DLD1 (cell line): ENCODE data around the gene TSHZ3.

Source experiments
- in situ Hi-C: cut with HindIII; loops from 2 replicates; pipeline ENCODE4 v1.10.0; 2017; ENCODE audit warnings: low sequenced_read_pairs

TSHZ3 gene

GRCh38 chr19:31292639-31293185 lies 56.5 kb downstream of the TSHZ3 start:
- in situ Hi-C loops: no loop called here

- in situ Hi-C loops: no loop called here
Observed at GRCh38 chr19:31290931-31291590, 58.2 kb downstream of the TSHZ3 start.

- in situ Hi-C loops: no loop called here
Observed at GRCh38 chr19:31289976-31290375, 59.3 kb downstream of the TSHZ3 start.

- in situ Hi-C loops: no loop called here
Observed at GRCh38 chr19:31289381-31289880, 59.8 kb downstream of the TSHZ3 start.

GRCh38 chr19:31286491-31286890 lies 62.7 kb downstream of the TSHZ3 start:
- in situ Hi-C loops: no loop called here

- in situ Hi-C loops: no loop called here
Observed at GRCh38 chr19:31285744-31286143, 63.5 kb downstream of the TSHZ3 start.

GRCh38 chr19:31284621-31285020 lies 64.6 kb downstream of the TSHZ3 start:
- in situ Hi-C loops: no loop called here

- in situ Hi-C loops: no loop called here
Observed at GRCh38 chr19:31283701-31284100, 65.5 kb downstream of the TSHZ3 start.

- in situ Hi-C loops: no loop called here
Observed at GRCh38 chr19:31282346-31282745, 66.9 kb downstream of the TSHZ3 start.

- in situ Hi-C loops: no loop called here
Observed at GRCh38 chr19:31280287-31281006, 68.8 kb downstream of the TSHZ3 start.

- in situ Hi-C loops: no loop called here
Observed at GRCh38 chr19:31279436-31279765, 69.8 kb downstream of the TSHZ3 start.

- in situ Hi-C loops: no loop called here
Observed at GRCh38 chr19:31278555-31279435, 70.4 kb downstream of the TSHZ3 start.

- in situ Hi-C loops: no loop called here
Observed at GRCh38 chr19:31277516-31277915, 71.7 kb downstream of the TSHZ3 start.

- in situ Hi-C loops: no loop called here
Observed at GRCh38 chr19:31276831-31277230, 72.4 kb downstream of the TSHZ3 start.

GRCh38 chr19:31275068-31275334 lies 74.2 kb downstream of the TSHZ3 start:
- in situ Hi-C loops: no loop called here

- in situ Hi-C loops: no loop called here
Observed at GRCh38 chr19:31274251-31275067, 74.8 kb downstream of the TSHZ3 start.

- in situ Hi-C loops: no loop called here
Observed at GRCh38 chr19:31272583-31273106, 76.6 kb downstream of the TSHZ3 start.

GRCh38 chr19:31271306-31271911 lies 77.8 kb downstream of the TSHZ3 start:
- in situ Hi-C loops: no loop called here

GRCh38 chr19:31270897-31271296 lies 78.3 kb downstream of the TSHZ3 start:
- in situ Hi-C loops: no loop called here
